SK-N-SH treated with all-trans-retinoic acid at 6 μM for 48 hours (cell line): ENCODE measurements around the gene SLC49A4.

Experiments used
- ISL1 ChIP-seq: fragments of 250-450 bp; sonication (Bioruptor Pico); IDR thresholded peaks from 2 replicates; pipeline ENCODE4 v2.1.2; 2022; ENCODE audit warnings: mild to moderate bottlenecking, moderate library complexity
- ZFP30 ChIP-seq: fragments of 450-650 bp; formaldehyde crosslinking; IDR thresholded peaks from 2 replicates; pipeline ENCODE4 v1.5.0; 2022; ENCODE audit warnings: mild to moderate bottlenecking, moderate library complexity

- TF ChIP-seq ISL1 (CRISPR knock-in tag) (no peak), ZFP30 (CRISPR knock-in tag) (no peak)
Measured at GRCh38 chr3:122859021-122859805, 64.3 kb downstream of the SLC49A4 start.
